NCI-H226 (cell line): Measurements from ENCODE around the gene ZSWIM6.
A peak's percentile ranks its signal among the peaks of the same experiment; 100 is the strongest.

ENCODE experiments used
- DNase-seq: peaks from one replicate; pipeline ENCODE4 v3.0.0-alpha.2; 2015

The ZSWIM6 gene

DNA sequence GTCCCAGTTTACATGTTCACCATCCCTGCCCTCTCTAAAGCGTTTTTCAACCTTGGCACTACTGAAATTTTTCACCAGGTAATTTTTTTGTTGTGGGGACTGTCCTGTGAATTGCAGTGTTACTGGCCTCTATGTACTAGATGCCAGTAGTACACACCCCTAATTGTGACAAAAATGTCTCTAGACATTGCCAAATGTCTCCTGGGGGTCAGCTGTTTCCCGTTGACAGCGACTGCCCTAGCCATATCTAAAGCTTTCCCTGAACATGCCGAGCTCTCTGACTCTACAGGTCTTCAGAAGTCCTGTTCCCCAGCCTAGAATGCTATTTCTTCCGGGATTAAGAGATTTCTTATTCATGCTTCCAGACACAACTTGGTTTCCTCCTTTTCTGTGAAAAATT is 235.3 kb downstream of the ZSWIM6 start:
- DNase-seq = no peak

DNA sequence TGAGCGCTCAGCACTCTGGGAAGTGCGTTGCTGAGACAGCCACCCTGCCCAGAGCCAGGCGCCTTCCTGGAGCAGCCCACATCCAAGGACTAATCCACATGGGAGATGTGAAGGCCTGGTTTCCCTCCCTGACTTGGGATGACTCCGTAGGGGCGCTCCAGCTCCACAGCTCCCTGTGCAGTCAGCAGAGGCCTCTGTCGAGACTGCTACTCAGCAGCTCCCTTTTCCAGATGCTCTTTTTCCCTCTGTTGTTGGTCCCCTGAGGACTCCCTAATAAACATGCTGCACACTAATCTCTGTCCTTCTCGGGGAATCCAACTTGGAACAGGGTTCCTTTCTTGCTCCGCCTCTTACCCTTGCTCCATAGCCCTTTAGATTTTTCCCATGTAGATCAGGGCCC is 237.3 kb downstream of the ZSWIM6 start:
- DNase-seq = no peak

DNA sequence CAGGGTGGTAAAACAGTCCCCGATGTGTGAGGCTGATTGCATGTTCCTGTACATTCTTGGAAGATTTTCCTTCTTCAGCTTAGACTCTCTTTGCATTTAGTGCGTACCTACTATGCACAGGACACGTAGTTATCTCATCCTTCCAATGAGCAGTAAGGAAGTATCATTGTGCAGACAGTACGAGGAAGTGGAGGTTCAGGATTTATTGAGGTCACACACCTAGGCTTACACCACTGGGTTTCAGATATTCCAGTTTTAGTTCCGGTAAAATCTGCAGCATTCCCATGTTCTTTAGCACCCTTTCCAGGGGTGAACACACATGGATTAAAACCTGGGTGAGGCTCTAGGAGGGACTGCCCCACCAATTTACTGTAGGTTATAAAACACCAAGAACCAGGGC is 238.7 kb downstream of the ZSWIM6 start:
- DNase-seq = no peak

DNA sequence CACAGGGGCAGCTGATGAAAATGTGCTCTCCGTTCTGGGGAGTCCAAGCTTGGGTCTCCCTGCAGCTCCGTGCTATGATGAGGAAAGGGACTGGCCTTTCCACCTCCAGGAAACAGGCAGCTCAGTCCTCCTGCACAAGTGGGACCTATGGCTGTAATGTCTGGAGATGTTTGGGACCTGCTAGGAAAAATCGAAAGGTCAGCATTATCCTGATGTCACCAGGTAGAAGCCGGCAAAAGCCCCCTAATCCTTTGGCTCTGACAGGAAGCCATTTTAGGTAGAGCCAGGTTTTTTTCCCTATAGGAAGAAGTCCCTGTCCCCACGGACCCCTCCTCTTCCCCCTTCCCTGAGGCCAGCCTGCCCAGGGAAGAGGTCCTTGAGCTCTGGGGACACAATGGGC is 240.9 kb downstream of the ZSWIM6 start:
- DNase-seq = no peak

DNA sequence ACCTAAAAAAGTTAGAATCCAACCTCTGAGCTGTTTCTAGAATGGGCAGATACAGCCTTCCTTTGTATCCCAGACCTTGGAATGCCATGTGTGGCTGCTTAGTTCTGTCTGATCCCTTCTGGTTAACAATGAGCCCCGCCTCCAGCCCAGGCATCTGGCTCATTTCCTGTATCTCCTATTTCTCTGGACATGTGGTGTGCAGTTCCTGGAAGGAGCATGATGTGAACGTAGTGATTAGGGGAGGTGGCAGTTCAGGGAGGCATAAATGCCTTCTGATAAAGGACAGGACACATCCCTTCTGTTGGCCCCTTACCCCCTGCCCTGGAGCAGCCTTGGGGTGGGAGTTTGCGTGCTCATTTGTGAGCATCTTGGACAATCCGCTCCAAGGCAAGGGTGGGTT is 243.0 kb downstream of the ZSWIM6 start:
- peak; percentile 68 for DNase-seq

DNA sequence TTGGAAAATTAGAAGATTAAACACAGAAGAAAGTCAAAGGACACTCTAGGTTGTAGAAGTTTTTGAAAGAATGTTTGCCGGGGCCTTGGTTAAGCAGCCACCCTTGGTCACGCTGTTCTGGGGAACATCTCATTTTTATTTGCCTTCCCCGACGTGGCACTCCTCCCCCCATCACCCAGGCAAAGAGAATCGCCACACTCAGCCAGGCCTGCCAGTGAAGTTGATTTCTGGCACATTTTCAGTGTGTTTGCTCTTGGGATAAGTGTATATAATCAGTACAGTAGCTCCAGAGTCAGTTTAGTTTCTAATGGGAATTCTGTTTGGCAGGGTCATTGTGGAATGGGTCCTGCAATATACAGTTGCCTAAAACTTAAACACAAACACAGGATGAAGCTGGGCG is 243.5 kb downstream of the ZSWIM6 start:
- DNase-seq = no peak

DNA sequence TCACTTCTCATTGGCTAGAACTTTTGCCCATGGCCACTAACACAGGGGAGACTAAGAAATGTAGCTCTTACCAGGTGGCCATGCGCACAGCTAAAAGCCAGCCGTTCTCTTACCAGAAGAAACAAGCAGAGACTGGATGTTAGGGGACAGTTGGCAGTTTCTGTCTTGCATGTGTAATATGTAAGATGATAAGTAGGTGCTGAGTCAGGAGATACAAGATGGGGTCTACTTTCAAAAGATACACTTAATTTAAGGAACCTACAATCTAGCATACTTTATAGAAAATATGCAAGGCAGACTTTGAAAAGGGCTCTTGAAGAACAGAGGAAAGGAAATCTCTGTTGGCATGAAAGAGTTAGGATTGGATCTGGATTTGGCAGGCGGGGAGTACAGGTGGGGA is 244.5 kb downstream of the ZSWIM6 start:
- no peak for DNase-seq

DNA sequence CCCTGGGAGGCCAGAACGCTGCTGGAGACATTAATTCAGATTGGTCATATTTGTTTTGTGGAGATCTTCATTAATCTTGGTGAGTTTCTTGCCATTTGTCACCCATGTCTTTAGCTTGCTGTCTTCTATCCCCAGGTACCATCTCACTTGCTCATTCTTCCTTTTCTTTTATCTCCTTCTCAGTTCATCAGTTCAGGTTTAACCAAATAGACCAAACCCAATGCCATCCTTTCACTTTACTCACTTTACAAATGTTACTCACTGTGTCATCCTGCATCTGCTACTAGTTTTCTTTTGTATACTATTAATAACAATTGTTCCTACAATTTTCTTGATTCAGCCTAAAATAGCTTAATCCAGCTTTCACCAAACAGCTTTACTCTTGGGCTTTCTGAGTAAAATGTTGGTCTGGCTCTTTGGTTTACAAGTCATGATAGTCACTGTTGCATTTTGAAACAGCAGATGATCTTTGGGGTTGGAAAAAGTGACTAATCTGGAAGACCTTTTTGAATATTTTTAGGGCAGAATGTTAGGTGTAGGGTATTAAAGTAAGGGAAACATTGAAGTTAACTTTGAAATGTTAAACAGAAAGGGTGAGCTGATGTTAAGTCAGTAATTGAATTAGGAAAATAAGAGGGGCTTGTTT is 246.9 kb downstream of the ZSWIM6 start:
- no peak for DNase-seq

DNA sequence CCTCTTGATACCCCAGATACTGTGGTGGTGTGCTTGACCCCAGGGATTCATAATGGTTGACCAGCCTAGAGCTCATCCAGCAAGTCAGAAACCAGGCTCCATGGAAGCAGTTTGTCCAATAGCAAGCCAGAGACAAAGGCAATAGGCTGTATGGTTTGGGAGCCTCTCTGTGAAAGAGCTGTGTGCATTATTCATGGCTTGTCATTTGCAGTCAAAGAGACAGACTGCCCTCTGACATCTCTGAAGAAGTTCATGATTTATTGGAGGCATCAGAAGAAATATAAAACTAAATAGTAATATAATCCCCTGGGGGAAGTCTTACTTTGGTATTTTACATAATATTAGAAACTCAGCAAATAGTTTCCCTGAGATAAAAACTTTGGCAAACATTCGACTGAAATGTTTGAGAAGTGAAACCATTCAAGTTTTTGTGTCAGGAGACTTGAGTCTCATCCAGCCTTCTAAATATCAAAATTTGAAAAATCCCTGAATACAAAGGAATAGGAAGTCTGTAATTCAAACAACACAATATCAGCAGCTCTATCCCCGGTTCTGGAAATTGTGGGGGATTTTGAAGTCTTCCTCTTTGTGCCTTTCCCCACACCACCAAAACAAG is 250.3 kb downstream of the ZSWIM6 start:
- peak; percentile 55 for DNase-seq

DNA sequence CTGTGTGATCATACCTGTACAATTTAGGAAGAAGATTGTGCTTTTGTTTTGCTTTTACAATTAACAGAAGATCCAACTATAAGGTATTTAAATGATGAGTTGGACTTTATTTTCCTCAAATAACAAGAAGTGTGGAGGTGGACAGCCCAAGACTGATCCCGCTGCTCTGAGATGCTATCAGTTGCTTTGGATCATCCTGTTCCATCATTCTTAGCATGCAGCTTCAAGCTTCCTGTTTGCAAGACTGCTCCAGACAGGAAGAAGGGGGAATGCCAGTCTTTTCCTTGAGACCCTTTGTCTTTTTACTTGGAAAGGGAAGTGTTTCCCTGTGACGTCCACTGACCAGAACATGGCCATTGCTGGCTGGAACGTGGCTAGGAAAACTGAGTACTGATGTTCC is 250.8 kb downstream of the ZSWIM6 start:
- DNase-seq = no peak

DNA sequence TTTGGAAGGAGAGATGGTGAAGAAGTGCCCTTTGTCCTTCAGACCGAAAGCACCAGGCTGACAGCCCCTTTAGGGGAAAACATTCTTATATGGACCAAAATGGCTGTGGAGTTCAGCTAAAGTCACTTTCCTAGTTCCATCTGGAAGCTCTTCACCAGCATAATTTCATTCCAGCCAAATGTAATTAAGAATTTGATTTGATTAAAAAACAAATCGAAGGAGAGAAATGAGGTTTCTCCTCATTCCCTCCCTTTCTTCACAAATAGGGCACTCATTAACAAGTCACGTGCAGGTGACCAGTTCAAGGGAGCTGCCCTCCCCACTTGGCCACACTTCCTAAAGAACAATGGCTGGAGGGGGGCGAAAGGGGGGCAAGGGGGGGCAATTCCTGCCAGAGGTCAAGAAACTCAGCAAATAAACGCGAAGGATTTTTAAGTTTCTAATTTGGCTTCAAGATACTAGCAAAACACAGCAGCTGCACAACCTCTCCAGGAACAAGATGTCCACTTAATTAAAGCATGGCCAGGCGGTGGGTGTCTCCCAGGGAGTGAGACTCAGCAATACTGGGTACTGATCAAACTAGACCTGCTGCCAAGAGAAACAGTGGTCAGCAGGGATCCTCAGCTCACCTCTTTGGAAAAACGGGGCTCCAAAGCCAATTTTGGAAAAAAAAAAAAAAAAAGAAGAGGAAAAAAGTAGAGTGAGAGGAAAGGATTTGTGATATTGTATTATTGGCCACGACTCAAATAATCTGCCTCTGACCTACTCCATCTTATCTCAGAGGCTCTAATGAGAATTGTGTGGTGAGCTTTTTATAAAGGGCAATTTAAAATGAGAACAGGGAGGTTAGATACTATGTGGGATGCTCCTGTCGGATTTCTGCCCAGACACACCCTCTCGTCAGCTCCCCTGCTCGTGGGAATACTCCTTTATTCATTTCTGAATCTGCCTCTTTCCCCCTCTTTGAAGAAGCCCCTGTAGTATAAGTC is 254.3 kb downstream of the ZSWIM6 start:
- DNase-seq = no peak

DNA sequence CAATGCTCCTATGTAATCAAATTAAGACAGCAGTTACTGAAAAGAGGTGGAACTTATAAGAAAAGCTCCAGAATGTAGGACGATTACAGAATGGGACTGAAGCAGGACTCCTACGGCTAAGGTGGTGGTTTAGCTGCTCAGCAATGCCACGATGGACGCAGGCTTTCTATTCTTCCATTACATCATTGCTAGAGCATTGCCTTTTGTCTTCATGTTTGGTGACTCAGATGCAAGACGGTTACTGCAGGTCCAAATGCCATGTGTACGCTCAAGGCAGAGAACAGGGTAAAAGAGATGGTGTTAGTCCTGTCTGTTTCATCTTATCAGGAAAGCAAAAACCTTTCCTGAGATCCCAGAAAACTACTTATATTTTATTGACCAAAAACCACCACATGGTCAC is 255.1 kb downstream of the ZSWIM6 start:
- no peak for DNase-seq

DNA sequence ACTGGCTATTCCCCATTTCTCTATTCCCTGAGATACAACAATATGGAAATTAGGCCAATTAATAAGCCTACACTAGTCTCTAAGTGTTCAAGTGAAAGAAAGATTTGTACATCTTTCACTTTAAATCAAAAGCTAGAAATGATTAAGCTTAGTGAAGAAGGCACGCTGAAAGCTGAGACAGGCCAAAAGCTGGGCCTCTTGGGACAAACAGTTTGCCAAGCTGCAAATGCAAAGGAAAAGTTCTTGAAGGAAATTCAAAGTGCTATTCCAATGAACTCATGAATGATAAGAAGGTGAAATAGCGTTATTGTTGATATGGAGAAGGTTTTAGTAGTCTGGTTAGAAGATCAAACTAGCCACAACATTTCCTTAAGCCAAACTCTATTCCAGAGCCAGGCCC is 256.2 kb downstream of the ZSWIM6 start:
- no peak for DNase-seq

DNA sequence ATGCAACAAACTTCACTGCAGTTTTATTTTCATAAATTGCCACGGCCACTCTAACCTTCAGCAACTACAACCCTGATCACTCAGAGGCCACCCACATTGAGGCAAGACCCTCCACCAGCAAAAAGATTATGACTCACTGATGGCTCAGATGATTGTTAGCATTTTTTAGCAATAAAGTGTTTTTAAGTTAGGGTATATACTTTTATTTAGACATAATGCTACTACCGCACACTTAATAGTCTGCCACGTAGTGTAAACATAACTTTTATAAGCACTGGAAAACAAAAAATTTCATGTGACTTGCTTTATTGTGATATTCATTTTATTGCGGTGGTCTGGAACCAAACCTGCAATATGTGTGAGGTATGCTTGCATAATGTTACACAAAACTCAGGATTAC is 257.9 kb downstream of the ZSWIM6 start:
- DNase-seq = no peak

DNA sequence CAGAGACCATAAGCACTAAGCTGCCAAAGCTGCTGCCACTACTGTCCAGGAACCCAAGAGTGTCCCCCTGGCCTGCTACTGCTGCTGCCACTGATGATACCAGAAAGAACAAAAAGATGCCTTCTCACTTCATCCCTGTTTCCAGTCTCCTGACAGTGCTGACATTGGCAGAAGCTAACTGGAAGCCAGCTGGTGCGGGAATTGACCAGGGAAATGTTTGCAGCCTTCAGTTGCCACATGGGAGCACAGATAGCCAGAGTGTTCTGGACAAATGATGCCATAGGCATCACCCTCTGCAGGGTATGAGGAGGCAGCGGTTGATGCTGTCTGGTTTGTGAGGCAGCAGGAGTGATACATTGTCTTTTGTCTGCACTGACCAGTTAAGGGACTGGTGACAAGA is 258.4 kb downstream of the ZSWIM6 start:
- DNase-seq = no peak

DNA sequence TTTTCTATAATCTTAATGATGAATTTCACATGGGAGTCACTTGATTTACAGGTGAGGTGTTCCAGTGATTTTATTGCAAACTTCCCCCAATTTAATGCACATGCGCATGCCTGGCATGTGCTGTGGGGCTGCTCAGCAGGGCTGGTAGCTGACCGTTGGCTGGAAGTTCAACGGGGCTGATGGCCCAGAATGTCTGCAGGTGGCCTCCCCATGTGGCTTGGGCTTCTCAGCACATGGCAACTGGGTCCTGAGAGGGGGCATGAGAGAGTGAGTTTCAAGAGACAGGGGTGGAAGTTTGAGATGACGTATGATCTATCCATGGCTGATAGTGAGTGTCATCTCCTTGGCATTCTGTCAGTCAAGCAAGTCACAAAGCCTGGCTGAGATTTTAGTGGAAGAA is 259.8 kb downstream of the ZSWIM6 start:
- no peak for DNase-seq

DNA sequence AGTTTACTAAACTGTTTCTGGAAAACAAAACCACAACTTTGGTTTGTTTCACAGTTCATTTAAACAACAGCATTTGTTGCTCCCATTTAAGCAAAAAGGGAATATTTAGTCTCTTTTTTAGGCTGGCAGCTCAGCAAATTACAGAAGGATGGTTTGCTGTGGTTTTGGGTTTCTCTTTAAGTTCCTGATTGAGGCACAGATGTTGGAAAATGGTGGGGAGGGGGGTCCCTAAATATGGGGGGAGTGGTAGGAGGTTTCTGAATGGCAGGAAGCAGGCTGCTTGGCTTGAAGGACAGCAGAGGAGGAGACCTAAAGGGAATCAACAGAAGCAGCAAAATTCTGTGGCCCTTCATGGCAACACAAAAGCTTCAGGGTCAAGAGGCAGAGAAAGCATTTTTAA is 263.4 kb downstream of the ZSWIM6 start:
- DNase-seq = no peak
